Measurements from ENCODE around the gene EIF4G2. TPM values are rescaled to one million over a fixed set of nuclear protein-coding genes. Genes with fewer than 3 reads are reported as not detected.

EIF4G2 gene
- total and polyA plus RNA-seq, 8 donors: 182 to 576 (median 357) TPM

GRCh38 chr11:10752061-10752460 lies 56.7 kb downstream of the EIF4G2 start:
- DNase-seq: no peak
- H3K27me3 ChIP-seq: no peaks in the 10 kb centered on the region
- WGBS, 5 donors: 24 to 42% (median 30%) methylated on average over 2 of the region's 2 CpGs
- intact Hi-C loops (cut with DNase I; ENCODE audit: low total_unique reads): no loop called here
- H3K27ac ChIP-seq: peak overlapping the region in 2 of 5 donors; percentile 94 to 95
- H3K4me3 ChIP-seq: peak overlapping the region; percentile 68 to 89 (median 76)
- H3K36me3 ChIP-seq: peaks cover 0 to 36% (median 0%) of the 10 kb centered on the region in 4 donors
- H3K4me1 ChIP-seq: peaks cover 9 to 29% (median 22%) of the 10 kb centered on the region in 4 donors
- TF ChIP-seq POLR2AphosphoS5 (IDR thresholded peaks at IDR 0.05): no peak
- TF ChIP-seq EP300 (IDR thresholded peaks at IDR 0.05): no peak
- TF ChIP-seq POLR2A (IDR thresholded peaks at IDR 0.05): no peak
- no peak for TF ChIP-seq CTCF (IDR thresholded peaks at IDR 0.05)
- H3K9me3 ChIP-seq: no peaks in the 10 kb centered on the region

GRCh38 chr11:10751581-10751940 lies 57.2 kb downstream of the EIF4G2 start:
- H3K27ac ChIP-seq: peak overlapping the region; percentile 90 to 99 (median 94)
- DNase-seq: no peak
- H3K4me3 ChIP-seq: peak overlapping the region; percentile 68 to 89 (median 76)
- peaks cover 9 to 29% (median 22%) of the 10 kb centered on the region in 4 donors for H3K4me1 ChIP-seq
- H3K36me3 ChIP-seq: peaks cover 0 to 33% (median 0%) of the 10 kb centered on the region in 4 donors
- intact Hi-C loops (cut with DNase I; ENCODE audit: low total_unique reads): no loop called here
- H3K27me3 ChIP-seq: no peaks in the 10 kb centered on the region
- 0 to 2% (median 1%) methylated on average over 12 to 14 of the region's 14 CpGs for WGBS, 5 donors
- H3K9me3 ChIP-seq: no peaks in the 10 kb centered on the region
- TF ChIP-seq POLR2AphosphoS5 (IDR thresholded peaks at IDR 0.05): no peak

DNA sequence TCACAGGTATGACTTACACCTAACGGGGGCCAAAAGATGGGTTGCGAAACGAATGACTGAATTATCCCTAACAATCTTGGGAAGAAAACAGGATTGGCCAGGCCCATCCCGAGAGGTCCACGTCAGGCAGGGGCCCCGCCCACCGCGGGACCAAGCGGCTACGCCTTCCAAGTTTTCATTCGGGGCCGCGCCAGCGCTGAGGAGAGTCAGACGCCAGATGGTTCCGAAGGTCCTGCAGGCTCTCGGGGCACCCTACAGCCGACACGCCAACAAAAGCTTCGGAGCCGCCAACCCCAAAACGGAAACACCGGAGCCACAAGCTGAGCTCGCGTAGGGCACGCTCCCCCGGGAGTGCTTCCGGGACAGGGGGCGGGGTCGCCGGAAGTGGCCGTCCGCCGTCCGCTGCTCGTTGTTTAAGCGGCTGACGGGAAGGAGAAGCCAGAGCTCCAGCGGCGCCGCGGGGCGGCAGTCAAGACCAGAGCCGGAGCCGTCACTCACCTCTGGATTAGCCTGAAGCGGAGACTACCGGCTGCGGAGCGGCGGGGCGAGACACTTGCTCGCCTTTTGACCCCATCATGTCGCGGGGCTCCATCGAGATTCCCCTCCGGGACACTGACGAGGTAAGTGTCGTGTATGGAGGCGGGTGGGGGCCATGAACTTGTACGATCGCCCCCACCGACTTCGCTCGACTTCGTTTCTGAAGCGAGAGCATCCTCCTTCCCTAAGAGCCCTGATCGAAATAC lies 57.7 kb downstream of the EIF4G2 start, which contains the start of gene CTR9:
Gene CTR9, plus strand, starts transcription at position 409 of the 743 bp plus-strand sequence. Its CDS starts 167 bp downstream, at position 576.
- Histone ChIP-seq H3K4me3 (peak within 1 kb of the TSS; percentile 68 to 89 (median 76)), H3K27me3 (no peaks in the 10 kb centered on the region), H3K9me3 (no peaks in the 10 kb centered on the region), H3K36me3 (peaks cover 0 to 27% (median 0%) of the 10 kb centered on the region in 4 donors), H3K27ac (peak within 1 kb of the TSS; percentile 90 to 99 (median 94)), H3K4me1 (peaks cover 9 to 29% (median 22%) of the 10 kb centered on the region in 4 donors)
- TF ChIP-seq POLR2AphosphoS5 (IDR thresholded peaks at IDR 0.05) (peak; percentile 91 to 98 (median 95)), POLR2A (IDR thresholded peaks at IDR 0.05) (peak in 2 of 4 donors; percentile 64 to 74), CTCF (IDR thresholded peaks at IDR 0.05) (peak in 1 of 7 experiments; percentile 6), EP300 (IDR thresholded peaks at IDR 0.05) (no peak)
- intact Hi-C loops (cut with DNase I; ENCODE audit: low total_unique reads): no loop called here
- WGBS, 5 donors: 0 to 1% (median 0%) methylated on average over 14 to 67 of the region's 67 CpGs
- peak; percentile 94 to 98 for DNase-seq

DNA sequence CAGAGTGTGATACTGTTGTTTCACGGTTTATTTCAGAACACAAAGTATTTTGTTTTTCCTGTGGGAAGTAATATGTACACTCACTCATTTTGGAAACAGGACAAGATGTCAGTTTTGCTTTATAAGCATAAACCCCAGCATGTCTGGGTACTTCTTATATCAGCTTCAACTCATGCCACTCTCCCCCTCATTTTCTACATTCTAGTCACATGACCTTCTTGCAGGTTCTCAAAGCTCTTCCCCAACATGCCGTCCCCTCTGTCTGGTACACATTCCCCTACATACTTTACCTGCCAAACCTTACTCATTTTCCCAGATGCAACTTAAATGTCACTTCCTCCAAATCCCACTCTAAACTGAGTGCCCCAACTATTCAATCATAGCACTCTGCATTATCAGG lies 59.2 kb downstream of the EIF4G2 start:
- WGBS, 5 donors: 64 to 79% (median 73%) methylated on average over 2 of the region's 2 CpGs
- H3K27me3 ChIP-seq: no peaks in the 10 kb centered on the region
- DNase-seq: no peak
- no peak overlapping the region for H3K4me3 ChIP-seq
- intact Hi-C loops (cut with DNase I; ENCODE audit: low total_unique reads): no loop called here
- H3K4me1 ChIP-seq: peaks cover 9 to 29% (median 22%) of the 10 kb centered on the region in 4 donors
- peaks cover 0 to 12% (median 0%) of the 10 kb centered on the region in 4 donors for H3K36me3 ChIP-seq
- TF ChIP-seq EP300 (IDR thresholded peaks at IDR 0.05) (no peak), POLR2A (IDR thresholded peaks at IDR 0.05) (no peak), CTCF (IDR thresholded peaks at IDR 0.05) (no peak), POLR2AphosphoS5 (IDR thresholded peaks at IDR 0.05) (no peak)
- H3K9me3 ChIP-seq: no peaks in the 10 kb centered on the region
- no peak overlapping the region for H3K27ac ChIP-seq

DNA sequence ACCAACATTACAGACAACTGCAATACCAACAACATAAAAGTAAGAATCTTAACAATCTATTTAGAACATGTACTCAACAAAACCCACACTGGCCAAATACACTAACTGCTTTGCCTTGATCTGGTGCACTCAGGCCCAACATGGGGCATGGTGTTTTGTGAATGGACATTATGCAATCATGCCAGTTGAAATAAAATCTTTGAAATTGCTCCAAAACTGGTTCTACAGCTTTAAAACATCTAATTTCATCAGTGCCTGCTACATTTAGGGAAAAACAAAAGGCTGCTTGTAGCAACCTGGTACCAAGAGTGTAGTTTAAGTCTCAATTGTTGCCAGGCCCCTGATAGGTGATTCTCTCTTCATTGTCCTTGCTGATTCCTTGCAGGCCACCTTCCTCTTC lies 61.0 kb downstream of the EIF4G2 start:
- Histone ChIP-seq H3K27ac (no peak overlapping the region), H3K9me3 (no peaks in the 10 kb centered on the region), H3K4me3 (no peak overlapping the region), H3K36me3 (no peaks in the 10 kb centered on the region), H3K27me3 (no peaks in the 10 kb centered on the region), H3K4me1 (peaks cover 8 to 31% (median 16%) of the 10 kb centered on the region in 4 donors)
- no peak for TF ChIP-seq POLR2A (IDR thresholded peaks at IDR 0.05)
- no peak for TF ChIP-seq POLR2AphosphoS5 (IDR thresholded peaks at IDR 0.05)
- no peak for TF ChIP-seq CTCF (IDR thresholded peaks at IDR 0.05)
- no peak for TF ChIP-seq EP300 (IDR thresholded peaks at IDR 0.05)
- intact Hi-C loops (cut with DNase I; ENCODE audit: low total_unique reads): no loop called here
- DNase-seq: no peak

All from stomach (tissue), 9 donors.